Activated T-helper 2 cell treated with anti-CD3 and anti-CD28 coated beads, Interferon-gamma antibody, Interleukin-2, Interleukin-4, amounts not matched to agents 10 μg/mL and 5 μg/mL and 100 μg/mL, durations not matched to agents 14 hours and 24 hours and 36 hours (primary cell): Measurements from ENCODE around the gene AFDN. TPM values are rescaled to one million over a fixed set of nuclear protein-coding genes. Genes with fewer than 3 reads are reported as not detected.

Source experiments
- DNase-seq: peaks from one replicate; pipeline ENCODE4 v3.0.0; 2021; ENCODE audit warnings: low spot score
- H3K27ac Mint-ChIP-seq: one replicate; pipeline ENCODE4 v1.8.0; 2021; ENCODE audit warnings: mixed read lengths
- H3K27me3 Mint-ChIP-seq: one replicate; pipeline ENCODE4 v1.8.0; 2021; ENCODE audit warnings: low read depth, mixed read lengths
- H3K36me3 Mint-ChIP-seq: one replicate; pipeline ENCODE4 v1.8.0; 2021; ENCODE audit warnings: low read depth, mixed read lengths
- H3K4me1 Mint-ChIP-seq: one replicate; pipeline ENCODE4 v1.8.0; 2021; ENCODE audit warnings: low read depth, mixed read lengths
- H3K4me3 Mint-ChIP-seq: one replicate; pipeline ENCODE4 v1.8.0; 2021; ENCODE audit warnings: low read depth, mild to moderate bottlenecking, moderate library complexity, mixed read lengths
- H3K9me3 Mint-ChIP-seq: one replicate; pipeline ENCODE4 v1.8.0; 2021; ENCODE audit warnings: mixed read lengths
- intact Hi-C: fragments of 100-400 bp; cut with micrococcal nuclease; formaldehyde crosslinking; loops from one replicate; pipeline ENCODE4 v1.15.1; 2023
- total RNA-seq: library from RNA; stranded (reverse); gene quantifications from 2 replicates; pipeline ENCODE4 v1.2.3, GENCODE V29; 2022

The AFDN gene
- total RNA-seq, 1 donor from 2014 or later, result 28.2 TPM

DNA sequence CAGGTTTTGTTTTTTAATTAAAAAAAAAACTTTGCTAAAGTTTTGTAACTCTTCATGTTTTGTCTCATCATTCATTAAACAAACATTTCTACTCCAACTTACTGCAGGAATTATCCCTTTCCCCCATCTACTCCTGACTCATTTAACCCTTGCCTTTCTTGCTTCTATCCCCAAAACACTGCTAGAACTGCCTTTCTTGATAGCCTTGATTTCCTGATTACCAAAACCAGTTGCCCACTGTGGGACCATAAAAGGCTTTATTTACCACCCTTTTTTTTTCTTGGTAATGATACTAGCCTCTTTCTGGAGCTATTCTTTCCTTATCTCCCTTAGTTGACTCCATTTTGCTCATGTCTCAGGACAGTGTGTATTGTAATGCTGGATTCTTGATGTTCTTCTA lies 15.3 kb downstream of the AFDN start:
- intact Hi-C loops, result no loop called here

GRCh38 chr6:167842457-167842856 lies 15.7 kb downstream of the AFDN start:
- no peak for DNase-seq
- no peak overlapping the region for H3K4me3 Mint-ChIP-seq
- intact Hi-C loops, result no loop called here
- no peaks in the 10 kb centered on the region for H3K9me3 Mint-ChIP-seq
- no peaks in the 10 kb centered on the region for H3K36me3 Mint-ChIP-seq
- no peaks in the 10 kb centered on the region for H3K4me1 Mint-ChIP-seq
- H3K27ac Mint-ChIP-seq, result no peak overlapping the region
- peaks cover 17% of the 10 kb centered on the region for H3K27me3 Mint-ChIP-seq

More for the DNA sequence above, 15.3 kb downstream of the AFDN start:
- Mint-ChIP-seq H3K27me3 (peaks cover 15% of the 10 kb centered on the region), H3K4me3 (no peak overlapping the region), H3K27ac (no peak overlapping the region), H3K9me3 (no peaks in the 10 kb centered on the region), H3K4me1 (no peaks in the 10 kb centered on the region), H3K36me3 (no peaks in the 10 kb centered on the region)
- DNase-seq, result no peak

- intact Hi-C loops, result no loop called here
- no peaks in the 10 kb centered on the region for H3K36me3 Mint-ChIP-seq
- H3K9me3 Mint-ChIP-seq, result no peaks in the 10 kb centered on the region
- no peak for DNase-seq
- no peak overlapping the region for H3K4me3 Mint-ChIP-seq
- H3K27ac Mint-ChIP-seq, result no peak overlapping the region
- H3K4me1 Mint-ChIP-seq, result no peaks in the 10 kb centered on the region
- H3K27me3 Mint-ChIP-seq, result peaks cover 20% of the 10 kb centered on the region
These were observed 16.3 kb downstream of the AFDN start for GRCh38 chr6:167843023-167843422.

DNA sequence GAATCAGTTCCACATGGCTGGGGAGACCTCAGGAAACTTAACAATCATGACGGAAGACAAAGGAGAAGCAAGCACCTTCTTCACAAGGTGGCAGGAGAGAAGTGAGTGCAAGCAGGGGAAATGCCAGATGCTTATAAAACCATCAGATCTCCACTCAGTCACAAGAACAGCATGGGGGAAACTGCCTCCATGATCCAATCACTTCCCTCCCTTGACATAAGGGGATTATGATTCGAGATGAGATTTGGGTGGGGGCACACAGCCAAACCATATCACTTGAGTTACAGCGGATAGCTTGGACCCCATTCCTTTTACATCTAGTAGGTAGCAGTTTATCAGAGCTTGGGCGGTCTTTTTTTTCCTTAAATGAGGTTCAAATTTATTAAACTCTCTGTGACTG lies 19.1 kb downstream of the AFDN start:
- no peaks in the 10 kb centered on the region for H3K36me3 Mint-ChIP-seq
- no peak for DNase-seq
- H3K4me1 Mint-ChIP-seq, result no peaks in the 10 kb centered on the region
- no peak overlapping the region for H3K27ac Mint-ChIP-seq
- H3K27me3 Mint-ChIP-seq, result peaks cover 25% of the 10 kb centered on the region
- H3K9me3 Mint-ChIP-seq, result no peaks in the 10 kb centered on the region
- H3K4me3 Mint-ChIP-seq, result no peak overlapping the region
- intact Hi-C loops, result no loop called here

DNA sequence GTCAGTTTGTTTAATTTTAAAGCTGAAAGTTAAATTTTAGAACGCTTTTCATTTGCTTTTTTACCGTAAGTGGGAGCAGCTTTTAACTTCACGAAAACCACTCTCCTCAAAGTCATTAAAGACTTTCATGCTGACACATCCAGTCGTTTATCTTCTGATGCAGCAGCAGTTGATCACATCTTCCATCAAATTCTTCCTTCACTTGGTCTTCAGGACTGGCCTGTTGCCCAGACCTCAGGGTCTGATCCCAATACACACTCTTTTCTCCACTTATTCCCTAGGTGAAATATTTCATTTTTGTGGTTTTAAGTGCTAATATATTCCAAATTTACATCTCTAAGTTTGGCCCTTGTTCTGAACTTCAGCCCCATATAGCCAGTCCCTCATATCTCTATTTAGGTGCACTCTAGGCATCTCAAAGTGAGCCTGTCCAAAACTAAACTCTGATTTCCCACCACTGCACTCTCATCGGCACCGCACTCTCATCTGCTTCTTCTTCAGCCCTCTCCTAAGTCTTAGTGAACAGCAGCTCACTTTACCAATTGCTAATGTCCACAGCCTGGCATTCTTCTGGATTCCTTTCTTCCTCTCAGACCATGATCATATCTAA lies 20.4 kb downstream of the AFDN start:
- Mint-ChIP-seq H3K4me3 (no peak overlapping the region), H3K27me3 (peaks cover 31% of the 10 kb centered on the region), H3K4me1 (no peaks in the 10 kb centered on the region), H3K9me3 (no peaks in the 10 kb centered on the region), H3K27ac (no peak overlapping the region), H3K36me3 (no peaks in the 10 kb centered on the region)
- intact Hi-C loops, result no loop called here
- no peak for DNase-seq

GRCh38 chr6:167847936-167848335 lies 21.2 kb downstream of the AFDN start:
- Mint-ChIP-seq H3K4me3 (no peak overlapping the region), H3K4me1 (no peaks in the 10 kb centered on the region), H3K27me3 (peaks cover 37% of the 10 kb centered on the region), H3K27ac (no peak overlapping the region), H3K36me3 (no peaks in the 10 kb centered on the region), H3K9me3 (no peaks in the 10 kb centered on the region)
- intact Hi-C loops, result no loop called here
- no peak for DNase-seq

- no peak for DNase-seq
- H3K36me3 Mint-ChIP-seq, result no peaks in the 10 kb centered on the region
- intact Hi-C loops, result no loop called here
- H3K27ac Mint-ChIP-seq, result no peak overlapping the region
- H3K4me3 Mint-ChIP-seq, result no peak overlapping the region
- no peaks in the 10 kb centered on the region for H3K4me1 Mint-ChIP-seq
- no peaks in the 10 kb centered on the region for H3K9me3 Mint-ChIP-seq
- H3K27me3 Mint-ChIP-seq, result peaks cover 34% of the 10 kb centered on the region
These were observed 22.1 kb downstream of the AFDN start for GRCh38 chr6:167848783-167849182.

DNA sequence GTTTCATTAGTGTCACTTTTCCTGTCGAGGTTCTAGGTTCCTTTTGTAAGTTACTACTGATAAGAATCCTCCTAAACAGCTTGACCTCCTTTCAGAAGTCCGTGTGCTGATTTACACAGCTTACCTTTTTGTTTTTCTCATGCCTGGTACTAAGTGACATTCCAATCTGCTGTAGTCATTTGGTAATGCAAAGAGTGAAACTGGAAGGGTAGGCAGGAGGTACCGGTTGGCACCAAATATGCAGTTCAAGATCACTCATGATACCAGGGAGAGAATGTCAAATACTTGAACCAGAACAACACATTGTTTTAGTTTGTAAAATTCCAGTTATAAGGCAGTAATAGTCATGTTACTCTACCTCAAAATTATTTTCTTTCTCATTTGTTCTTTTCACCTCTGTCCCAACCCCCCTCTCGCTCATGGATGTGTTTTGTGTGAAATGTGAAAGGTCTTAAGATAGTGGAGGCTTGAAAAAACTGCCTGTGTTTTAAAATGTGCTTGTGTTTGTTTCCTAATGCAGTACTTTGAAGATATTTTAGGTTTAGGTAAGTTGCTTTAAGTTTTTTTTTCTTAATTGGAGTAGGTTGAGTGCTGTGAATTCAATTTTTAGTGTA lies 23.2 kb downstream of the AFDN start:
- Mint-ChIP-seq H3K4me3 (no peak overlapping the region), H3K4me1 (no peaks in the 10 kb centered on the region), H3K9me3 (no peaks in the 10 kb centered on the region), H3K36me3 (no peaks in the 10 kb centered on the region), H3K27me3 (peaks cover 31% of the 10 kb centered on the region), H3K27ac (no peak overlapping the region)
- DNase-seq, result no peak
- intact Hi-C loops, result no loop called here

- Mint-ChIP-seq H3K27ac (no peak overlapping the region), H3K4me1 (no peaks in the 10 kb centered on the region), H3K9me3 (no peaks in the 10 kb centered on the region), H3K4me3 (no peak overlapping the region), H3K36me3 (no peaks in the 10 kb centered on the region), H3K27me3 (peaks cover 33% of the 10 kb centered on the region)
- DNase-seq, result no peak
- intact Hi-C loops, result no loop called here
These were observed 24.1 kb downstream of the AFDN start for GRCh38 chr6:167850782-167851181.

DNA sequence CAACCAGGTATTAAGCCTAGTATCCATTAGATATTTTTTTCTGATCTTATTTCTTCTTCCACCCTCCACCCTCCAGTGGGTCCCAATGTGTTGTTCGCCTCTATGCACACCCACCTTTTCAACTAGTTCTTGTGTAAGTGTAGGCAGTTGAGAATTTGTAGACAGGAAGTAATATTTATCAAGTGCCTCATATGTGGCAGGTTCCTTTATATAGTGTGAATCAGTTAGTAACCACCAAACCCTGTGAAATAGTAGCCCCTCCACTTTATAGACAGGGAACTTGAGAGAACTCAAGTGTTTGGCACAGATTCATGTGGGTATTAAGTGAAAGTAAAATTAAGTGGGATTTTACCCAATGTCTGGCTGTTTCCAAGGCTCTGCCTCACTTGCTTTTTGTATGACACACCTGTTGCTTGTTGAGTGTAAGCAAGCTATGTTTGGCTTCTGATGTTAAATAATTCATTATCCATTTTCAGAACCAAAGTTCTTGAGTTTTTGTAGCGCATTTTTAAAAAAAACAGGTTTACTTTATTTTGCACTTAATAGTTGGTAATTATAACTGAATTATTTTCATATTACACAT lies 24.8 kb downstream of the AFDN start:
- Mint-ChIP-seq H3K9me3 (no peaks in the 10 kb centered on the region), H3K27ac (no peak overlapping the region), H3K4me3 (no peak overlapping the region), H3K36me3 (no peaks in the 10 kb centered on the region), H3K4me1 (peaks cover 3% of the 10 kb centered on the region), H3K27me3 (peaks cover 33% of the 10 kb centered on the region)
- no peak for DNase-seq
- intact Hi-C loops, result no loop called here

GRCh38 chr6:167855825-167856425 lies 29.2 kb downstream of the AFDN start:
- Mint-ChIP-seq H3K4me3 (no peak overlapping the region), H3K36me3 (no peaks in the 10 kb centered on the region), H3K9me3 (no peaks in the 10 kb centered on the region), H3K27me3 (peaks cover 24% of the 10 kb centered on the region), H3K4me1 (peaks cover 11% of the 10 kb centered on the region), H3K27ac (no peak overlapping the region)
- intact Hi-C loops, result no loop called here
- no peak for DNase-seq

GRCh38 chr6:167856474-167856873 lies 29.8 kb downstream of the AFDN start:
- DNase-seq, result no peak
- Mint-ChIP-seq H3K36me3 (no peaks in the 10 kb centered on the region), H3K9me3 (no peaks in the 10 kb centered on the region), H3K27me3 (peaks cover 25% of the 10 kb centered on the region), H3K4me3 (no peak overlapping the region), H3K27ac (no peak overlapping the region), H3K4me1 (peaks cover 11% of the 10 kb centered on the region)
- intact Hi-C loops, result no loop called here

- intact Hi-C loops, result no loop called here
- Mint-ChIP-seq H3K27me3 (peaks cover 25% of the 10 kb centered on the region), H3K27ac (no peak overlapping the region), H3K4me1 (peaks cover 11% of the 10 kb centered on the region), H3K4me3 (no peak overlapping the region), H3K9me3 (no peaks in the 10 kb centered on the region), H3K36me3 (no peaks in the 10 kb centered on the region)
- no peak for DNase-seq
These were observed 30.4 kb downstream of the AFDN start for GRCh38 chr6:167856999-167857660.
